ENCODE data around the gene LAMA3. TPM values are rescaled to one million over a fixed set of nuclear protein-coding genes. Genes with fewer than 3 reads are reported as not detected.

The LAMA3 gene
- total and polyA plus RNA-seq, 2 donors from 2014 or later: 4.4 to 66.0 TPM

GRCh38 chr18:23825496-23825895 lies 136.2 kb downstream of the LAMA3 start:
- no peaks in the 10 kb centered on the region for H3K27me3 ChIP-seq (ENCODE audit: control insufficient read depth, insufficient read depth, low read length)
- DNase-seq (no peak), FAIRE-seq (no peak)
- no peaks in the 10 kb centered on the region for H3K9me3 ChIP-seq (ENCODE audit: control insufficient read depth in 2 of 3, insufficient read depth in 1 of 3, low read length in 3 of 3)
- no peak overlapping the region for H3K4me3 ChIP-seq (ENCODE audit: low read length in 3 of 3)
- TF ChIP-seq CTCF (IDR thresholded peaks at IDR 0.05; ENCODE audit: borderline replicate concordance, extremely low read depth, insufficient read depth): no peak
- H3K36me3 ChIP-seq (ENCODE audit: control insufficient read depth in 2 of 3, insufficient read depth in 3 of 3, low read length in 3 of 3): no peaks in the 10 kb centered on the region
- H3K4me1 ChIP-seq (ENCODE audit: control insufficient read depth in 2 of 3, insufficient read depth in 2 of 3, low read depth in 1 of 3, low read length in 3 of 3): no peaks in the 10 kb centered on the region
- no peak overlapping the region for H3K9ac ChIP-seq (ENCODE audit: low read length in 3 of 3)
- intact Hi-C loops (cut with DNase I): no loop called here
- no peak overlapping the region for H3K27ac ChIP-seq (ENCODE audit: low read depth in 2 of 2, low read length in 2 of 2)

- DNase-seq (peak in 4 of 5 donors; percentile 39 to 79 (median 53)), FAIRE-seq (no peak)
- no peak overlapping the region for H3K9ac ChIP-seq (ENCODE audit: low read length in 3 of 3)
- H3K9me3 ChIP-seq (ENCODE audit: control insufficient read depth in 2 of 3, insufficient read depth in 1 of 3, low read length in 3 of 3): no peaks in the 10 kb centered on the region
- H3K36me3 ChIP-seq (ENCODE audit: control insufficient read depth in 2 of 3, insufficient read depth in 3 of 3, low read length in 3 of 3): no peaks in the 10 kb centered on the region
- intact Hi-C loops (cut with DNase I): no loop called here
- no peak overlapping the region for H3K4me3 ChIP-seq (ENCODE audit: low read length in 3 of 3)
- H3K4me1 ChIP-seq (ENCODE audit: control insufficient read depth in 2 of 3, insufficient read depth in 2 of 3, low read depth in 1 of 3, low read length in 3 of 3): no peaks in the 10 kb centered on the region
- no peak overlapping the region for H3K27ac ChIP-seq (ENCODE audit: low read depth in 2 of 2, low read length in 2 of 2)
- no peaks in the 10 kb centered on the region for H3K27me3 ChIP-seq (ENCODE audit: control insufficient read depth, insufficient read depth, low read length)
- no peak for TF ChIP-seq CTCF (IDR thresholded peaks at IDR 0.05; ENCODE audit: borderline replicate concordance, extremely low read depth, insufficient read depth)
These were observed 136.7 kb downstream of the LAMA3 start for GRCh38 chr18:23825978-23826405.

- FAIRE-seq (no peak), DNase-seq (no peak)
- no peaks in the 10 kb centered on the region for H3K4me1 ChIP-seq (ENCODE audit: control insufficient read depth in 2 of 3, insufficient read depth in 2 of 3, low read depth in 1 of 3, low read length in 3 of 3)
- no peak for TF ChIP-seq CTCF (IDR thresholded peaks at IDR 0.05; ENCODE audit: borderline replicate concordance, extremely low read depth, insufficient read depth)
- no peaks in the 10 kb centered on the region for H3K9me3 ChIP-seq (ENCODE audit: control insufficient read depth in 2 of 3, insufficient read depth in 1 of 3, low read length in 3 of 3)
- H3K27me3 ChIP-seq (ENCODE audit: control insufficient read depth, insufficient read depth, low read length): no peaks in the 10 kb centered on the region
- H3K9ac ChIP-seq (ENCODE audit: low read length in 3 of 3): no peak overlapping the region
- H3K36me3 ChIP-seq (ENCODE audit: control insufficient read depth in 2 of 3, insufficient read depth in 3 of 3, low read length in 3 of 3): no peaks in the 10 kb centered on the region
- intact Hi-C loops (cut with DNase I): no loop called here
- no peak overlapping the region for H3K4me3 ChIP-seq (ENCODE audit: low read length in 3 of 3)
- H3K27ac ChIP-seq (ENCODE audit: low read depth in 2 of 2, low read length in 2 of 2): no peak overlapping the region
These were observed 137.8 kb downstream of the LAMA3 start for GRCh38 chr18:23826850-23827620.
